Activated naive CD8-positive, alpha-beta T cell treated with anti-CD3 and anti-CD28 coated beads, Interleukin-2, amount 10 ng/mL, durations not matched to agents 7 days and 5 days (primary cell): ENCODE measurements around the gene B3GLCT. TPM values are rescaled to one million over a fixed set of nuclear protein-coding genes. Genes with fewer than 3 reads are reported as not detected.
"Not testable (repeated sequence)": the region's sequence is repeated elsewhere in the genome, so short reads cannot be mapped to it uniquely, and the experiment has no call there.

Experiments
- ATAC-seq: fragments of 150-1000 bp; cut with Tn5 transposase; one replicate; pipeline ENCODE4 v1.10.0; 2021; ENCODE audit warnings: low read depth, moderate library complexity
- POLR2A ChIA-PET: fragments of 350-600 bp; sonication (Branson Sonifier 250); formaldehyde crosslinking; loops from one replicate; lab custom pipeline; 2021; ENCODE audit warnings: antibody characterized with exemption; lab: Charles Lee
- DNase-seq: peaks from one replicate; pipeline ENCODE4 v3.0.0; 2021
- H3K27ac Mint-ChIP-seq: one replicate; pipeline ENCODE4 v1.8.0; 2022; ENCODE audit warnings: mild to moderate bottlenecking, mixed read lengths
- H3K27me3 Mint-ChIP-seq: one replicate; pipeline ENCODE4 v1.8.0; 2022; ENCODE audit warnings: mild to moderate bottlenecking, moderate library complexity, mixed read lengths
- H3K36me3 Mint-ChIP-seq: one replicate; pipeline ENCODE4 v1.8.0; 2021; ENCODE audit warnings: mild to moderate bottlenecking, mixed read lengths
- H3K4me1 Mint-ChIP-seq: one replicate; pipeline ENCODE4 v1.8.0; 2021; ENCODE audit warnings: mixed read lengths
- H3K4me3 Mint-ChIP-seq: one replicate; pipeline ENCODE4 v1.8.0; 2022; ENCODE audit warnings: mild to moderate bottlenecking, moderate library complexity, mixed read lengths
- H3K9me3 Mint-ChIP-seq: one replicate; pipeline ENCODE4 v1.8.0; 2021; ENCODE audit warnings: mixed read lengths
- total RNA-seq, 2 experiments: library from RNA; stranded (reverse); gene quantifications; one replicate each; pipeline ENCODE4 v1.2.3, GENCODE V29; 2021

The B3GLCT gene
- total RNA-seq, 2 experiments from 2014 or later = 3.8 to 4.2 TPM

DNA sequence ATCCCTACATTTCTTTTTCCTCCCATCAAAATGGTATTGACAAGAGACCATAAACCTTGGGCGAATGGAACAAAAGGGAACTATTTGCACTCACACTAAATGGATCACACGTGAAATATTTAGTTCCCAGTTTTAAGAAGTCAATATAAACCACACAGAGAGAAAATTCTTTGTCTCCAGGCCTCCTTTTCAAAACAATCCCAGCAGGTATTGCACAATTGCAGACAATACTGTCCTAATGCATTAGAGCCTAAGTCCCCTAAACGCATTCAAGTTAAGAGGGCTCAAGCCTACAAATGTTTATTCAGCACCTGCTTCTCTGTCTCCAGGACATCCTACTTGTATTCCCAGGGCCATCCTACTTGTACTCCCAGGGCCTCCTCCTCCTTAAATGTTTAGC is 1.3 kb upstream of the B3GLCT start:
- POLR2A ChIA-PET = no interaction called here
- Mint-ChIP-seq H3K4me3 (no peak overlapping the region), H3K27ac (no peak overlapping the region)

DNA sequence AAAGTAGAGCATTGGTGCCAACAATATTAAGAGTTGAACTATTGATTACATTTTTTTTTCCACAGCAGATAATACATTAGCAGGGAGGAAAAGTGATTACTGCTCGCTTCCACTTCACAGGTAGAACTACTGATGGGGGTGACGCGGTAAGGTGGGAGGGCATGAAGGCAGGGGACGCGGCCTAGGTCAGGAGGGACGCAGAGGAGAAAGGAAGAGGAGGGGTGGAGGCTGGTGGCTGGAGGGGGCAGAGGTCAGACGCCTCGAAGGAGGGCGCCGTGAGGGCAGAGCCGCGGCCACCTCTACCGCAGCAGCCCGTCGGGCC is 287 bp upstream of the B3GLCT start:
- peak overlapping the region; percentile 89 for H3K4me3 Mint-ChIP-seq
- POLR2A ChIA-PET = interaction anchor here (0.5 kb wide), 1 partner anchor 20 kb away, joined by 3 read pairs; no protein-coding TSS in a partner anchor
- H3K27ac Mint-ChIP-seq = peak overlapping the region; percentile 87
- H3K36me3 Mint-ChIP-seq = no peaks in the 10 kb centered on the region
- H3K9me3 Mint-ChIP-seq = no peaks in the 10 kb centered on the region
- ATAC-seq = peak; percentile 25
- H3K4me1 Mint-ChIP-seq = peaks cover 19% of the 10 kb centered on the region
- DNase-seq = no peak
- no peaks in the 10 kb centered on the region for H3K27me3 Mint-ChIP-seq

More for the DNA sequence above, 1.3 kb upstream of the B3GLCT start:
- DNase-seq (no peak), ATAC-seq (no peak)
- no peaks in the 10 kb centered on the region for H3K27me3 Mint-ChIP-seq
- no peaks in the 10 kb centered on the region for H3K36me3 Mint-ChIP-seq
- peaks cover 17% of the 10 kb centered on the region for H3K4me1 Mint-ChIP-seq
- no peaks in the 10 kb centered on the region for H3K9me3 Mint-ChIP-seq

DNA sequence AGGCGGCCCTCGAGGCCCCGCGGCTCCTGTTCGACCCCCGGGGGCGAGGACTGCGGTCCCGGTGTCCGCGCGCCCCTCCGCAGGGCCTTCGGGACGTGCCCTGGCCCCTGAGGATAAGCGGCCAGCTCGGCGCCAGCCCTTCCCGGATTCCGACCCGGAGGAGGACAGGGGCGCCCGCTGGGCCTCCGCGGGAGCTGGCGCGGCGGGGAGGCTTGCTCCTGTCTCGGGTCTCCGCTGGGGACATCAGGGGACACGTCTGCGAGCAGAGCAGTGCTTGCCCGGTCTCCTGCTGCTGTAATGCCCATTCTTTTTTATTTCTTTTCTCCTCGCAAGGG is 829 bp downstream of the B3GLCT start:
- POLR2A ChIA-PET = interaction anchor here (0.8 kb wide), 1 partner anchor 1338 kb away, joined by 3 read pairs; the partner anchor contains the start of gene N4BP2L2
- H3K9me3 Mint-ChIP-seq = no peaks in the 10 kb centered on the region
- no peak for DNase-seq

DNA sequence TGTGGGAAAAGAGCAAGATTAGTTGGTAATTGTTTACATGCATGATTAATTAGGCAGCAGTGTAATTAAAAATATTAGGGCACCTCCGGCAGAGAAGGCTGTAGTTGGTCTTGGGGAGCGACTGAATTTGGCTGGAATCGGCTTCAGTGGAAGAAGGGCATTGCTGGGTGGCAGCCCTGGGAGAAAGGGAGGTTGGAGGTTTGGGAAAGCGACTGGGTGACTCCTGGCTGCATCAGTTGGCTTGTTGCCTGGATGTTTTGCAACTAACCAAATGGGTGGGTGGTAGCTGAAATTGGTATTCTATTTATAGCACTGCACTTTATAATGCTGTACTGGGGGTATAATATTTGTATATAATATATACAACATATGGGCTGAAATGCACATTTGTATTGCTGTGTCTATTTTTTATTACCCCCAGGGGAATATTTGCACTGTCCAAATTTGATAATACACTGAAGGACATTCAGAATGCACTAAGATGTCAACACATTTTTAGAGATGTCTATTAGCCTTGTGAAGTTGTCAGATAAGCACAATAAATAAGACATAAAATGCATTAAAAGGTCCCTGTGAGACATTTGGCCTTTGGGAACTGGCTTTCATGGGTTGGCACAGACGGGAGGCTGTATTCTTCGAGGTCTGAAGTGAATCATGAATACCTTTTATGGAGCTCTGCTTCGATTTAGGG is 1.7 kb downstream of the B3GLCT start:
- peak overlapping the region; percentile 75 for H3K4me3 Mint-ChIP-seq
- H3K4me1 Mint-ChIP-seq = peaks cover 18% of the 10 kb centered on the region
- no peaks in the 10 kb centered on the region for H3K27me3 Mint-ChIP-seq
- POLR2A ChIA-PET = interaction anchor here (0.8 kb wide), 1 partner anchor 1337 kb away, joined by 3 read pairs; the partner anchor contains the start of gene N4BP2L2
- no peaks in the 10 kb centered on the region for H3K36me3 Mint-ChIP-seq
- DNase-seq (no peak), ATAC-seq (no peak)
- peak overlapping the region; percentile 69 for H3K27ac Mint-ChIP-seq
- H3K9me3 Mint-ChIP-seq = no peaks in the 10 kb centered on the region

More for the DNA sequence above, 829 bp downstream of the B3GLCT start:
- Mint-ChIP-seq H3K36me3 (no peaks in the 10 kb centered on the region), H3K27ac (peak overlapping the region; percentile 69), H3K4me3 (peak overlapping the region; percentile 75), H3K27me3 (no peaks in the 10 kb centered on the region), H3K4me1 (peaks cover 21% of the 10 kb centered on the region)
- ATAC-seq = peak; percentile 24

DNA sequence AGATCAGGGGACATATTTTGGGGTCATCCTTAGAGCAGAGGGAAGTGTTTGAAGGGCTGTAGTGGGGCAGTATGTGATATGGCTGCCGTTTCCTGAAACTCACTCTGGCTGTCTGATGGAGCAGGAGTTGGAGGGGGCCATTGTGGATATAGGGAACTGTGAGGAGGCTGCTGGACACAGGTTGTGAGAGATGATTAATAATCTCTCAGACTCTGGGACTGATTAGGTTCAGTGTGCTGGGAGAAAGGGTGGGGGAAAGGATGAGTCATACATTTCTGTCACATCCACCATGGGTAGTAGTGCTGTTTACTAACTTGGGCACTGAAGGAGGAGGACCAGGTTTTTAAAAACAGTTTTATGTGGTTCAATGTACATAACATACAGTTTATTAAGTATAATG is 4.8 kb downstream of the B3GLCT start:
- Mint-ChIP-seq H3K36me3 (no peaks in the 10 kb centered on the region), H3K4me1 (peaks cover 15% of the 10 kb centered on the region), H3K4me3 (no peak overlapping the region), H3K27ac (no peak overlapping the region), H3K27me3 (no peaks in the 10 kb centered on the region), H3K9me3 (no peaks in the 10 kb centered on the region)
- POLR2A ChIA-PET = no interaction called here
- ATAC-seq (no peak), DNase-seq (no peak)

DNA sequence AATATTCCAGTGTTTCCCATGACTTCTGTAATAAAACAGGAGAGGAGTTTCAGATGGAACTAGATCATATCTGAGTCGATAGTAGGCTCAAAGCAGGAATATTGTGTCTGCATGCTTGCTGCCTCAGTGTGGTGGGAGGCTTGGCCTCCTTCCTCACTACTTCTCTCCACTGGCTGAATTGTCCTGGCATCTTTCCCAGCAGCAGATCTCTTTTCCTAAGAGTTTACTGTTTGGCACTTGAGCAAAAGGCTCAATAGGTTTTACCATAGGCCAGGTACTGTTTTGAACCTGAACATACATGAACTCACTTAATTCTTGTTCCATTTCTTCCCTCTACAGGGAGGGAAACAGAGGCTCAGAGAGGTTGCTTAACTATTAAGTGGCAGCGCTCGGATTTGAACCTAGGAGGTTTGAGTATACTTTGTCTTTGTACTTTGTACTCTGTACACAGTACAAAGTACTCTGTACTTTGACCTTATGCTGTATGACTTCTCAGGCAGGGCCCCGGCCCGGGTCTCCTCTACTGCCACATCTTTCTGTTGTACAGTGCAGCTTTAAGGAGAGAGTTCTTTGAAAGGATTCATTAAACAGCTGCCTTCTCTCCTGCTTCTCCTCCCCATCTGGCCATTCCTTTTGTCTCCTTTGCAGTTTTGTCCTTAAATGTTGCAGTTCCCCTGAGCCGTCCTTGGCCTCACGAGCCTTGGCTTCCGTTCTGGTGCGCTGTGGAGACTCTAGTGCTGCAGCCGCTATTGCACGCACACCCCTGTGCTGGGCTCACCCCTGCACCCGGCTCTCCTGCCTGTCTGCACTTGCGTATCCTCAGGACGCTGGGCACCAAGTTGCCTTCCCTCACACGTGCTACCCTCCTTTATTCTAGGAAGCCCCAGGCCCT is 8.1 kb downstream of the B3GLCT start:
- DNase-seq (no peak), ATAC-seq (no peak)
- Mint-ChIP-seq H3K4me1 (peaks cover 9% of the 10 kb centered on the region), H3K27me3 (no peaks in the 10 kb centered on the region), H3K27ac (no peak overlapping the region), H3K4me3 (no peak overlapping the region), H3K9me3 (no peaks in the 10 kb centered on the region), H3K36me3 (no peaks in the 10 kb centered on the region)
- POLR2A ChIA-PET = no interaction called here

DNA sequence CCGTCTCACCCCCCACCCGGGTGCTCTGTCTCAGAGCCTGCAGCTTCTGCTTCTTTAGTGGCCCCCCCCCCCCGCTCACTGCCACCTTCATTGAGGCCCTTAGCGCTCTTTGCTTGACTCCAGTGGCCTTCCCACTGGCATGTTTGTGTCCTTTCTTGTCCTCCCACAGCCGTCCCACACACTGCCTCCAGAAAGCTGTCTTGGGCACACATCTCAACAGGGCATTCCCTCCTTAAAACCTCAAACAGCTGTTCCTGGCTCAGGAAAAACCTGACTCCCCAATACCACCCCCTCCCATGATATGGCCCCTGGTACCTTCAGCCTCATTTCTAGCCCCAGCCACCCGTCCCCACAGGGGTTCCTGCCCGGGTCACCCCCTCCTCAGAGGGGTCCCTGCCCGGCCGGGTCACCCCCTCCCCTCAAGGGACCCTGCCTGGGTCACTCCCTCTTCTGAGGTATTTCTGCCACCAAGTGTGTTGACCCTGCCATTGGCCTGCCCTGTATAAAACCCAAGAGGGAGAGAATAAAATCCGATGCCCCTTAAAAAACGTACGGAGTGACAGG is 8.9 kb downstream of the B3GLCT start:
- H3K4me1 Mint-ChIP-seq = peaks cover 10% of the 10 kb centered on the region
- DNase-seq (no peak), ATAC-seq (no peak)
- no peaks in the 10 kb centered on the region for H3K9me3 Mint-ChIP-seq
- H3K27me3 Mint-ChIP-seq = no peaks in the 10 kb centered on the region
- POLR2A ChIA-PET = no interaction called here
- no peaks in the 10 kb centered on the region for H3K36me3 Mint-ChIP-seq
- H3K27ac Mint-ChIP-seq = no peak overlapping the region
- no peak overlapping the region for H3K4me3 Mint-ChIP-seq

DNA sequence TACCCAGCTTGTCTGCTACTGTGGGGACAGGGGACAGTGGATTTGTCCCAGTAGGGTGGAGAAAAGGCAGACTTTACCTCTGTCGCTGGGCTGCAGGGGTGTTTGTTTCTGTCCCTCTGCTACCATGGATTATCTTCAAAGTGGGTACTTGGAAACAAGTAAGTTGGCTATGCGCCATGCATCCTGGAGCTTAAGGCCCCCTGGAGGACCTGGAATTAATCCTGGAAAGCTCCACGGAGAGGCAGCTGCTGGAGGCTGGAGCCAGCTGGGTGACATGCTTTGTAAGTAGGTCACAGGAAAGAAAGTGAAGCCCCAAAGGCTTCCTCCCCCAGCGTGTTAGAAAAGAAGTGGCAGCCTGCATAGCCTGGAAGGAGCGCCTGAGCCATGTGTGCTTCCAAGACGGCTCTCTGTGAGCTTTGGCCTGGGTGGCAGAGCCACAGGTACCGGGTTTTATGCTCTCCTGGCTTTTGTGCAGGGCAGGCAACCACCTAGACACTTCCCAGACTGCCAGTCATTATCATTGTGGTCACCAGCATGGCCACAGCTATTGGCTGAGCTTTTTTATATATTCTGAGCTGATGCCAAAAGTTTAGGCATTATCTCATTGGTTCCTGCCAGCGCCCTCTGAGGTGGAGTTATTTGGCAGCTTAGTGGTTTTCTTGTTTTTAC is 9.5 kb downstream of the B3GLCT start:
- H3K4me1 Mint-ChIP-seq = peaks cover 10% of the 10 kb centered on the region
- DNase-seq (no peak), ATAC-seq (peak; percentile 18)
- POLR2A ChIA-PET = no interaction called here
- H3K36me3 Mint-ChIP-seq = no peaks in the 10 kb centered on the region
- no peaks in the 10 kb centered on the region for H3K9me3 Mint-ChIP-seq
- no peak overlapping the region for H3K27ac Mint-ChIP-seq
- no peak overlapping the region for H3K4me3 Mint-ChIP-seq
- H3K27me3 Mint-ChIP-seq = no peaks in the 10 kb centered on the region

DNA sequence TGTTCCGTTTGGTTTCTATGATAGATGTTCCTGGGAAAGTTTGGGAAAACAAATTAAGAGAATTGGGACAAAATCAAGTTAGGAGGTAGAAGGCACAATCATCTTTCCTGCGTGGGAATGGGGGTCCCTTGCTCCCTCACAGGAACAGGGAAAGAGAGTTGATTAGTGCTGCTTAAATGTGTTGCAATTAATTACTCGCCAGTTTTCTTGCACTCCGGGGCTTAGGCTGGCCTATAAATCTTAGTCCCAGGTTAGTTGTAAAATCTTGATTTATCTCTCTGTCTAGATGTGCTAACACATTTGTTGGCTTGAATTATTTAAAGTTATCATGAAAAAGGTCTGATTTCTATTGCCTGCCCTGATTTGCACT is 10.1 kb downstream of the B3GLCT start:
- H3K36me3 Mint-ChIP-seq = no peaks in the 10 kb centered on the region
- POLR2A ChIA-PET = no interaction called here
- DNase-seq = no peak
- H3K4me3 Mint-ChIP-seq = no peak overlapping the region
- H3K27ac Mint-ChIP-seq = no peak overlapping the region
- no peaks in the 10 kb centered on the region for H3K9me3 Mint-ChIP-seq
- H3K4me1 Mint-ChIP-seq = peaks cover 7% of the 10 kb centered on the region
- H3K27me3 Mint-ChIP-seq = no peaks in the 10 kb centered on the region
- no peak for ATAC-seq

DNA sequence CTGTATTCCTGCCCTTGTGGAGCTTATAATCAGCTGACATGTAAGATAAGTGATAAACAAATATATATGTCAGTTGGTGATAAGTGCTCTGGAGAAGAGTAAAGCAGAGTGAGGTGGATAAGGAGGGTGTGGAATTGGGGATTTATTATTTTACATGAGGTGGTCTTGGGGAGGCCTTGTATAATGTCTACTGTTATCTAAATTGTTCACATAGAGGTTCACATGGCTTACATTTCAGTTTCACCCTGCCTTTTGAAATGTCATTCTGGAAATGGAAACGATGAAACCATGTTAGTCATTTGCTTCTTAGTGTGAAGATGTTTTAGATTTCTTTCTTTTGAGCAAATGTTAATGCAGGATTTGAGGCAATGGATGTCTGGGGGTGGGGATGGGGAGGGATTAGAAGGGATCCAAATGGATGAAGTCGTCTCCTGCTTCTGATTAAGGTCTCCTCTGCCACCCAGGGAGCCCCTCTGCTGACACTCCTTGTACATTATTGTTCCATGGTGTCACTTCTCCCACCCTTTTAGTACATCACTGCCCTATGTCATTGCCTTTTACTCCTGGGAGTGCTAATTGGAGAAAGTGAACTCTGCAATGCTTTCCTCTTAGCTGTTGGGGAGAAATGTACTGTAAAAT is 14.0 kb downstream of the B3GLCT start:
- Mint-ChIP-seq H3K36me3 (peaks cover 3% of the 10 kb centered on the region), H3K27ac (no peak overlapping the region), H3K27me3 (no peaks in the 10 kb centered on the region), H3K4me1 (peaks cover 7% of the 10 kb centered on the region), H3K4me3 (no peak overlapping the region), H3K9me3 (no peaks in the 10 kb centered on the region)
- POLR2A ChIA-PET = no interaction called here
- DNase-seq (no peak), ATAC-seq (no peak)

DNA sequence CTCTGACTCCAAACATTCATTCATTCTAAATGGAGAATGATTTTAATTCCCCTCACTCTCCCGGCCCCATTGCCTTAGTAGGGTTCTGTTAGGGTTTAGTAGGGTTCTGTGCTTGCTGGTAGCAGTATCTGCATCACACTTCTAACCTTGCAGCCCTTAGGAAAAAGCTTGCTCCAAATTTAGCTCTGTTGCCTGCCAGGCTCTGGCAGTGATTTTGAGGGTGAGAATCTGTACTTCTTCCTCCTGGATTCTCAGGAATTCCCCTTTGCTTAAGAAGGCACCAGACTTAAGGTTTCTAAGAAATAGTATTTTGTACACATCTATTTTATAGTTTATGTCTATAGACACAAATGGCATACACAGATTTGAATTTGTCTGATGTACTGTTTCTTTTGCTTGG is 14.7 kb downstream of the B3GLCT start:
- Mint-ChIP-seq H3K4me3 (no peak overlapping the region), H3K9me3 (no peaks in the 10 kb centered on the region), H3K27me3 (no peaks in the 10 kb centered on the region), H3K27ac (no peak overlapping the region), H3K36me3 (peaks cover 3% of the 10 kb centered on the region), H3K4me1 (peaks cover 7% of the 10 kb centered on the region)
- ATAC-seq = no peak
- POLR2A ChIA-PET = no interaction called here
- no peak for DNase-seq

DNA sequence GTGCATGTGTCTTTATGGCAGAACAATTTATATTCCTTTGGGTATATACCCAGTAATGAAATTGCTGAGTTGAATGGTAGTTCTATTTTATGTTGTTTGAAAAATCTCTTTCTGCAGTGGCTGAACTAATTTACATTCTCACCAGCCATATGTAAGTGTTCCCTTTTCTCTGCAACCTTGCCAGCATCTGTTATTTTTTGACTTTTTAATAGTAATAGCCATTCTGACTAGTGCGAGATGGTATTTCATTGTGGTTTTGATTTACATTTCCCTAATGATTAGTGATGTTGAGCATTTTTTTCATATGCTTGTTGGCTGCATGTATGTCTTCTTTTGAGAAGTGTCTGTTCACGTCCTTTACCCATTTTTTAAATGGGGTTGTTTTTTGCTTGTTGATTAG is 17.1 kb downstream of the B3GLCT start:
- POLR2A ChIA-PET, H3K36me3 Mint-ChIP-seq, H3K9me3 Mint-ChIP-seq, H3K27ac Mint-ChIP-seq, H3K4me3 Mint-ChIP-seq, H3K4me1 Mint-ChIP-seq, DNase-seq, ATAC-seq, H3K27me3 Mint-ChIP-seq: not testable (repeated sequence)
